Measurements from ENCODE around the gene FAM124B. TPM values are rescaled to one million over a fixed set of nuclear protein-coding genes. Genes with fewer than 3 reads are reported as not detected.

The FAM124B gene
- polyA plus RNA-seq, 1 of the 3 experiments (the other 2 are of a cell fraction) = not detected

DNA sequence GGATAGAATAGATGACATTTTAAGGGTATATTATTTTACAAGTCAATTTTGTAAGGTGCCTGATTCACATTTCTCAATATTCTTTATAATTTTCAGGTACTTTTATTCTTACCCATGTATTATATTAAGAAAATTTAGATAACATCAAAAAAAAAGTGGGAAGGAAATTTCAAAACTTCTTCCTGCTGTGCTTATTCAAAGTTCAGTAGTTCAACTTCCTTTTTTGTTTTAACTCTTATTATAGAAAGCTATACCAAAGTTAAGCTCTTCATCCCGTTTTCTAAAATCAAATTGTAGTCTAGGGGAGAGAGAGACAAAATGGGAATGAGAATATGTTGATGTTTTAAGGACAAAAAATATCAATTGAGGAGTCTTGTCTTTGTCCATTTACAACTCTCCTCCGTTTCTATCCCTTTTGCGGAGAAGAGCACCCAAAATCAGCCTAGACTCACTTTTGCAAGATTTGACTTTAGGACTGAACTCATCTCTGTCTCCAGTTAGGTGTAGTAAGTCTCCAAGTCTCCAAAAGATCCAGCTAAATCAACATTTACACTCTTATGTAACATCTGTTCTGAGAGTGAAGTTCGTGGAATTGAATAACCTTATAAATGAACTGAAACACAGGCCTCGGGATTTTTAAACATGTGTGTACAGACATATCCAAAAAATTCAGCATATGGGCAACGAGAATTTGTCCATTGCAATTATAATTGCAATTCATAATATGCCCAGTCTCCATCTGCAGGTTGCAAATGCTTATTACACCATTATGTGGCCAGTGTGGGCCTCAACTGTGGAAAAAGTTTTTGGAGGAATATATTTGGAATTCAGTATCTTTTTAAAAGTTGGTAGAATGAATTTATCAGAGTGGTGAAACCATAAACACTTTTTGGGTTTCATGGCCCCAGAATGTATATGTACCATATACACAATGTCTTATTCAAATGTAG, 23.9 kb downstream of the FAM124B start:
- POLR2A ChIA-PET = no interaction called here
- H4K20me1 ChIP-seq (ENCODE audit: insufficient read depth) = no peaks in the 10 kb centered on the region
- H3K27me3 ChIP-seq (ENCODE audit: insufficient read depth) = no peaks in the 10 kb centered on the region
- H3K36me3 ChIP-seq (replicated peaks in 1 of 2; ENCODE audit: control insufficient read depth in 1 of 2, insufficient read depth in 2 of 2, low read length in 1 of 2) = no peaks in the 10 kb centered on the region
- WGBS (ENCODE audit: low lambda C conversion rate) = 57% methylated on average over 6 of the region's 6 CpGs
- no peak overlapping the region for H3K4me2 ChIP-seq
- H3K9me3 ChIP-seq = no peaks in the 10 kb centered on the region
- H3F3A ChIP-seq (replicated peaks; ENCODE audit: insufficient read depth) = no peaks in the 10 kb centered on the region
- no peaks in the 10 kb centered on the region for H3K9me2 ChIP-seq
- TF ChIP-seq SMC3 (IDR thresholded peaks at IDR 0.05; ENCODE audit: low read depth, low read length) = no peak
- TF ChIP-seq, protein P1, sequence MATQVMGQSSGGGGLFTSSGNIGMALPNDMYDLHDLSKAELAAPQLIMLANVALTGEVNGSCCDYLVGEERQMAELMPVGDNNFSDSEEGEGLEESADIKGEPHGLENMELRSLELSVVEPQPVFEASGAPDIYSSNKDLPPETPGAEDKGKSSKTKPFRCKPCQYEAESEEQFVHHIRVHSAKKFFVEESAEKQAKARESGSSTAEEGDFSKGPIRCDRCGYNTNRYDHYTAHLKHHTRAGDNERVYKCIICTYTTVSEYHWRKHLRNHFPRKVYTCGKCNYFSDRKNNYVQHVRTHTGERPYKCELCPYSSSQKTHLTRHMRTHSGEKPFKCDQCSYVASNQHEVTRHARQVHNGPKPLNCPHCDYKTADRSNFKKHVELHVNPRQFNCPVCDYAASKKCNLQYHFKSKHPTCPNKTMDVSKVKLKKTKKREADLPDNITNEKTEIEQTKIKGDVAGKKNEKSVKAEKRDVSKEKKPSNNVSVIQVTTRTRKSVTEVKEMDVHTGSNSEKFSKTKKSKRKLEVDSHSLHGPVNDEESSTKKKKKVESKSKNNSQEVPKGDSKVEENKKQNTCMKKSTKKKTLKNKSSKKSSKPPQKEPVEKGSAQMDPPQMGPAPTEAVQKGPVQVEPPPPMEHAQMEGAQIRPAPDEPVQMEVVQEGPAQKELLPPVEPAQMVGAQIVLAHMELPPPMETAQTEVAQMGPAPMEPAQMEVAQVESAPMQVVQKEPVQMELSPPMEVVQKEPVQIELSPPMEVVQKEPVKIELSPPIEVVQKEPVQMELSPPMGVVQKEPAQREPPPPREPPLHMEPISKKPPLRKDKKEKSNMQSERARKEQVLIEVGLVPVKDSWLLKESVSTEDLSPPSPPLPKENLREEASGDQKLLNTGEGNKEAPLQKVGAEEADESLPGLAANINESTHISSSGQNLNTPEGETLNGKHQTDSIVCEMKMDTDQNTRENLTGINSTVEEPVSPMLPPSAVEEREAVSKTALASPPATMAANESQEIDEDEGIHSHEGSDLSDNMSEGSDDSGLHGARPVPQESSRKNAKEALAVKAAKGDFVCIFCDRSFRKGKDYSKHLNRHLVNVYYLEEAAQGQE (IDR thresholded peaks at IDR 0.05; ENCODE audit: low read depth, low read length) = no peak
- no peak for TF ChIP-seq CHD2 (IDR thresholded peaks at IDR 0.05; ENCODE audit: low read length, partially characterized antibody)
- TF ChIP-seq, protein P2, sequence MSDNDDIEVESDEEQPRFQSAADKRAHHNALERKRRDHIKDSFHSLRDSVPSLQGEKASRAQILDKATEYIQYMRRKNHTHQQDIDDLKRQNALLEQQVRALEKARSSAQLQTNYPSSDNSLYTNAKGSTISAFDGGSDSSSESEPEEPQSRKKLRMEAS (IDR thresholded peaks at IDR 0.05; ENCODE audit: low read depth) = no peak
- TF ChIP-seq, protein P3, sequence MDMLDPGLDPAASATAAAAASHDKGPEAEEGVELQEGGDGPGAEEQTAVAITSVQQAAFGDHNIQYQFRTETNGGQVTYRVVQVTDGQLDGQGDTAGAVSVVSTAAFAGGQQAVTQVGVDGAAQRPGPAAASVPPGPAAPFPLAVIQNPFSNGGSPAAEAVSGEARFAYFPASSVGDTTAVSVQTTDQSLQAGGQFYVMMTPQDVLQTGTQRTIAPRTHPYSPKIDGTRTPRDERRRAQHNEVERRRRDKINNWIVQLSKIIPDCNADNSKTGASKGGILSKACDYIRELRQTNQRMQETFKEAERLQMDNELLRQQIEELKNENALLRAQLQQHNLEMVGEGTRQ (IDR thresholded peaks at IDR 0.05; ENCODE audit: borderline replicate concordance, low read depth, low read length) = no peak
- no peak for TF ChIP-seq RCOR1 (IDR thresholded peaks at IDR 0.05; ENCODE audit: low read length)
- TF ChIP-seq SIN3A (IDR thresholded peaks at IDR 0.05; ENCODE audit: borderline replicate concordance, low read depth, low read length) = no peak
- TF ChIP-seq JUND (IDR thresholded peaks at IDR 0.05) = no peak
- TF ChIP-seq POLR2AphosphoS5 (IDR thresholded peaks at IDR 0.05; ENCODE audit: low read depth, low read length) = no peak
- no peak for TF ChIP-seq FOSL2 (IDR thresholded peaks at IDR 0.05; ENCODE audit: borderline replicate concordance, low read depth)
- TF ChIP-seq, protein P4, sequence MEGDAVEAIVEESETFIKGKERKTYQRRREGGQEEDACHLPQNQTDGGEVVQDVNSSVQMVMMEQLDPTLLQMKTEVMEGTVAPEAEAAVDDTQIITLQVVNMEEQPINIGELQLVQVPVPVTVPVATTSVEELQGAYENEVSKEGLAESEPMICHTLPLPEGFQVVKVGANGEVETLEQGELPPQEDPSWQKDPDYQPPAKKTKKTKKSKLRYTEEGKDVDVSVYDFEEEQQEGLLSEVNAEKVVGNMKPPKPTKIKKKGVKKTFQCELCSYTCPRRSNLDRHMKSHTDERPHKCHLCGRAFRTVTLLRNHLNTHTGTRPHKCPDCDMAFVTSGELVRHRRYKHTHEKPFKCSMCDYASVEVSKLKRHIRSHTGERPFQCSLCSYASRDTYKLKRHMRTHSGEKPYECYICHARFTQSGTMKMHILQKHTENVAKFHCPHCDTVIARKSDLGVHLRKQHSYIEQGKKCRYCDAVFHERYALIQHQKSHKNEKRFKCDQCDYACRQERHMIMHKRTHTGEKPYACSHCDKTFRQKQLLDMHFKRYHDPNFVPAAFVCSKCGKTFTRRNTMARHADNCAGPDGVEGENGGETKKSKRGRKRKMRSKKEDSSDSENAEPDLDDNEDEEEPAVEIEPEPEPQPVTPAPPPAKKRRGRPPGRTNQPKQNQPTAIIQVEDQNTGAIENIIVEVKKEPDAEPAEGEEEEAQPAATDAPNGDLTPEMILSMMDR (IDR thresholded peaks at IDR 0.05) = peak; percentile 32; the same call in 1 of the 2 replicates
- TF ChIP-seq, protein P5, sequence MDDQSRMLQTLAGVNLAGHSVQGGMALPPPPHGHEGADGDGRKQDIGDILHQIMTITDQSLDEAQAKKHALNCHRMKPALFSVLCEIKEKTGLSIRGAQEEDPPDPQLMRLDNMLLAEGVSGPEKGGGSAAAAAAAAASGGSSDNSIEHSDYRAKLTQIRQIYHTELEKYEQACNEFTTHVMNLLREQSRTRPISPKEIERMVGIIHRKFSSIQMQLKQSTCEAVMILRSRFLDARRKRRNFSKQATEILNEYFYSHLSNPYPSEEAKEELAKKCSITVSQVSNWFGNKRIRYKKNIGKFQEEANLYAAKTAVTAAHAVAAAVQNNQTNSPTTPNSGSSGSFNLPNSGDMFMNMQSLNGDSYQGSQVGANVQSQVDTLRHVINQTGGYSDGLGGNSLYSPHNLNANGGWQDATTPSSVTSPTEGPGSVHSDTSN (IDR thresholded peaks at IDR 0.05) = peak; percentile 39; the same call in 1 of the 2 replicates
- no peak for TF ChIP-seq EZH2phosphoT487 (IDR thresholded peaks at IDR 0.05; ENCODE audit: borderline replicate concordance, low read depth)
- TF ChIP-seq NRF1 (IDR thresholded peaks at IDR 0.05; ENCODE audit: low read depth, low read length) = no peak
- TF ChIP-seq YY1 (IDR thresholded peaks at IDR 0.05; ENCODE audit: low read depth) = no peak
- H3K4me1 ChIP-seq (ENCODE audit: control insufficient read depth in 1 of 2, insufficient read depth in 2 of 2, low read depth in 1 of 2, low read length in 1 of 2) = peaks cover 0 to 8% of the 10 kb centered on the region in 2 experiments; a peak in 2 of 4 replicates
- DNase-seq = no peak
- no peak overlapping the region for H3K9ac ChIP-seq
- no peaks in the 10 kb centered on the region for H3K79me2 ChIP-seq (ENCODE audit: insufficient read depth)
- no peak overlapping the region for H3K27ac ChIP-seq (ENCODE audit: low read depth in 2 of 2, low read length in 1 of 2)
- no peak overlapping the region for H3K4me3 ChIP-seq (ENCODE audit: low read depth in 2 of 2, low read length in 1 of 2)
- CTCF ChIA-PET = interaction anchor here (0.8 to 4.1 kb wide), 4 partner anchors 9 to 89 kb away, joined by 3 to 24 read pairs (median 4); no protein-coding TSS in a partner anchor
- H2AFZ ChIP-seq (ENCODE audit: low read depth) = no peak overlapping the region
